Neural crest cell (in vitro differentiated cells): ENCODE results near the gene DRC1. TPM values are rescaled to one million over a fixed set of nuclear protein-coding genes. Genes with fewer than 3 reads are reported as not detected.

ENCODE experiments used
- DNase-seq: peaks from one replicate; pipeline ENCODE4 v3.0.0; 2021; ENCODE audit warnings: low read depth, mixed read lengths, low spot score
- H3K27ac Mint-ChIP-seq: one replicate; pipeline ENCODE4 v1.8.0; 2021; ENCODE audit warnings: mild to moderate bottlenecking, mixed read lengths; ENCODE audit not compliant: unreplicated experiment
- H3K27me3 Mint-ChIP-seq: 2 replicates; pipeline ENCODE4 v1.8.0; 2021; ENCODE audit warnings: low read depth, mild to moderate bottlenecking, mixed read lengths
- H3K36me3 Mint-ChIP-seq: 2 replicates; pipeline ENCODE4 v1.8.0; 2021; ENCODE audit warnings: low read depth, mild to moderate bottlenecking, mixed read lengths
- H3K4me1 Mint-ChIP-seq: 2 replicates; pipeline ENCODE4 v1.8.0; 2021; ENCODE audit warnings: mixed read lengths
- H3K4me3 Mint-ChIP-seq: one replicate; pipeline ENCODE4 v1.8.0; 2021; ENCODE audit warnings: mild to moderate bottlenecking, mixed read lengths
- H3K9me3 Mint-ChIP-seq: 2 replicates; pipeline ENCODE4 v1.8.0; 2021; ENCODE audit warnings: mixed read lengths
- total RNA-seq: library from RNA; stranded (reverse); gene quantifications from 2 replicates; pipeline ENCODE4 v1.2.1, GENCODE V29; 2021
- TF ChIP-seq, protein P1 (sequence below): fragments of 200-600 bp; sonication (generic); conservative IDR thresholded peaks from 2 replicates; pipeline ENCODE4 v1.5.0; 2021; ENCODE audit warnings: antibody characterized with exemption, mild to moderate bottlenecking

DRC1 gene
- total RNA-seq, 1 donor from 2014 or later = 0.30 TPM

DNA sequence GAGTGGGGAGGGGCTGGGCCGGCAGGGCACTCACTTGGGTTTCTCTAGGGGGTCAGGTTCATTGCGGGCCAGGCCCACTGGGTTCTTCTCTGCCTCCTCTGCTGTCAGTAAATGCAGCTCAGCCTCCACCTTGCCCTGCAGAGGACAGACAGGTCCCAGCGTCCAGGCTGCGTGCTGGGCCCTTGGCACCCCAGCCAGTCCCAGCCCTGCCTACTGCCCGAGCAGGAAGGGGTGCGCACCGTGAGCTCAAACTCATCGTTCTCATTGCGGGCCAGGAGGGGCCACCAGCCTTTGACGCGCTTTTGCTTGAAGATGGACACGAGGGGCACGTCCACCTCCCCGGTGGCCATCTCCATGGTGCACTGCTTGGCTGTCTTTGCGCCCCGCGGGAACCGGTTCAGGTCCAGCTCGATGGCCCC lies 58.9 kb downstream of the DRC1 start:
- Mint-ChIP-seq H3K4me1 (peaks cover 18% of the 10 kb centered on the region), H3K9me3 (no peaks in the 10 kb centered on the region), H3K27me3 (no peaks in the 10 kb centered on the region), H3K36me3 (no peaks in the 10 kb centered on the region), H3K4me3 (no peak overlapping the region), H3K27ac (peak overlapping the region; percentile 6)
- no peak for DNase-seq
- TF ChIP-seq, protein P1, sequence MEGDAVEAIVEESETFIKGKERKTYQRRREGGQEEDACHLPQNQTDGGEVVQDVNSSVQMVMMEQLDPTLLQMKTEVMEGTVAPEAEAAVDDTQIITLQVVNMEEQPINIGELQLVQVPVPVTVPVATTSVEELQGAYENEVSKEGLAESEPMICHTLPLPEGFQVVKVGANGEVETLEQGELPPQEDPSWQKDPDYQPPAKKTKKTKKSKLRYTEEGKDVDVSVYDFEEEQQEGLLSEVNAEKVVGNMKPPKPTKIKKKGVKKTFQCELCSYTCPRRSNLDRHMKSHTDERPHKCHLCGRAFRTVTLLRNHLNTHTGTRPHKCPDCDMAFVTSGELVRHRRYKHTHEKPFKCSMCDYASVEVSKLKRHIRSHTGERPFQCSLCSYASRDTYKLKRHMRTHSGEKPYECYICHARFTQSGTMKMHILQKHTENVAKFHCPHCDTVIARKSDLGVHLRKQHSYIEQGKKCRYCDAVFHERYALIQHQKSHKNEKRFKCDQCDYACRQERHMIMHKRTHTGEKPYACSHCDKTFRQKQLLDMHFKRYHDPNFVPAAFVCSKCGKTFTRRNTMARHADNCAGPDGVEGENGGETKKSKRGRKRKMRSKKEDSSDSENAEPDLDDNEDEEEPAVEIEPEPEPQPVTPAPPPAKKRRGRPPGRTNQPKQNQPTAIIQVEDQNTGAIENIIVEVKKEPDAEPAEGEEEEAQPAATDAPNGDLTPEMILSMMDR = no peak

DNA sequence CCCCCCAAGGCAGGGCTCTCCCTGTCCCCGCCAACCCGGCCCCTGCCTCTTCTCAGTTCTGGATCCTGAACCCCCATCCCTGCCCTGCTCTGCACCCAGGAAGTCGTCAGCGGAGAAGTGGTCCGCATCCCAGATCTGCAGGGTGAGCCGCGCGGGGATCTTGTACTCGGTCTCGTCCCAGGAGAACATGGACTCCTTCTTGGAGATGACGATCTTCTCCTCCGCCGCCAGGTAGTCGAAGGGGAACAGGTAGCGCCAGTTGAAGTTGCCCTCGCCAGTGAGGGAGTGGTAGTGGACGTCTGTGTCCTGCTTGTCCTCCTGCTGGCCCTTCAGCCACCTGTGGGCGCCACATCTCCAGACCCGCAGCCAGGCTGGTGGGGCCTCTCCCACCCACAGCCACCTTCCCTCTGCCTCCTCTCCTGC lies 59.9 kb downstream of the DRC1 start:
- H3K9me3 Mint-ChIP-seq = no peaks in the 10 kb centered on the region
- no peak for DNase-seq
- no peaks in the 10 kb centered on the region for H3K27me3 Mint-ChIP-seq
- peaks cover 12% of the 10 kb centered on the region for H3K4me1 Mint-ChIP-seq
- no peak overlapping the region for H3K27ac Mint-ChIP-seq
- TF ChIP-seq, protein P1 = no peak
- no peaks in the 10 kb centered on the region for H3K36me3 Mint-ChIP-seq
- H3K4me3 Mint-ChIP-seq = no peak overlapping the region

DNA sequence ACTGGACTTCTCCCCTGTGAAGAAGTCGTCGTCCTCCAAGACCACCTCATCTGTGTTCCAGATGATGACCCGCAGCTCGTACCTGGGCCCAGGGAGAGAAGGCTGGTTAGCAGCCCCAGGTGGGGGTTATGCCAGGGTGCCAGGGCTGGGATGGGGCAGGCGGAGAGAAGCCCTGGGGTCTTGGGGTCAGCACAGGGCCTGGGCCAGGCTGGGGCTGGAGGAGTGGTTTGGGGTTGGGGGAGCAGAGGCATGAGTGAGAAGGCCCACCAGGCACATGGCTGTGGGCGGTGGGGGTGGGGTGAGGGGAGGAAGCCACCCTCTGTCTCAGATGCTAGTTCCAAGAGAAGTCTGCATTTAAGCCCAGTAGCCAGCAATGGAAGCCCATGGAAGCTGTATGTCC lies 60.4 kb downstream of the DRC1 start:
- TF ChIP-seq, protein P1 = no peak
- no peak for DNase-seq
- peaks cover 8% of the 10 kb centered on the region for H3K4me1 Mint-ChIP-seq
- H3K9me3 Mint-ChIP-seq = no peaks in the 10 kb centered on the region
- no peaks in the 10 kb centered on the region for H3K27me3 Mint-ChIP-seq
- H3K4me3 Mint-ChIP-seq = no peak overlapping the region
- no peak overlapping the region for H3K27ac Mint-ChIP-seq
- H3K36me3 Mint-ChIP-seq = no peaks in the 10 kb centered on the region

DNA sequence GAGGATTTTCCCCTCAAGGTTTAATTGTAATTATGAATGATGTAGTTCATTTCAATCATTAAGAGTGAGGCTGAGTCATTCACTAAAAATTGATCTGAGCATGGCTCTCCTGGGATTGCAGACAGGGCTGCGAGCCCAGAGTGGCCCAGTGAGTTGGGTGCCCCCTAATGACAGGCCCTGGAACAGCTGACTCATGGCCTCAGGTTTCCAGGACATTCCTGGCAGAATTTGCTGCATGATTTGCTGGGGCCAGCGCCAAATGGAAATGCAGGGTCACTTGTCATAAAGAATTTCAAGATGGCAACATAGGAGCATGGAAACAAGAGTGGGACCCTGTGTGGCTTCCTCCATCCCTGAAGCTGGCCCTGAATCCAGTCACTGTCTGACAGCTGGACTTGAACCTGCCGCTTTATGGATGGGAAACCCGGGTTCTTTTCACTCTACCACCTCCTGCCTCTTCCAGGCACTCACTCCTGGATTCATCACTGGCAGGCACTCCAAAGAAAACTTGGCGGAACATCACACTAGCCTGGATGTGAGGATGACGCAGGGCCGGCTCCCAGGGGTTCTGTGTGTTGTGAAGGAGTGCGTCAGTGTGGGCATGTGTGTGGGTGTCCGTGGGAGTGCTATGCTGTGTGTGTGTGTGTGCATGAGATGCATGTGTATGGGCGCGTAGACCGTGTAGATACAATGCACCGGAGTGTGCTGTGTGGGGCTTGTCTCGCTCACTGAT lies 61.0 kb downstream of the DRC1 start:
- Mint-ChIP-seq H3K9me3 (no peaks in the 10 kb centered on the region), H3K27me3 (no peaks in the 10 kb centered on the region), H3K27ac (peak overlapping the region; percentile 29), H3K4me3 (no peak overlapping the region), H3K36me3 (no peaks in the 10 kb centered on the region), H3K4me1 (peaks cover 4% of the 10 kb centered on the region)
- peak; percentile 43 for DNase-seq
- TF ChIP-seq, protein P1 = peak; percentile 59

DNA sequence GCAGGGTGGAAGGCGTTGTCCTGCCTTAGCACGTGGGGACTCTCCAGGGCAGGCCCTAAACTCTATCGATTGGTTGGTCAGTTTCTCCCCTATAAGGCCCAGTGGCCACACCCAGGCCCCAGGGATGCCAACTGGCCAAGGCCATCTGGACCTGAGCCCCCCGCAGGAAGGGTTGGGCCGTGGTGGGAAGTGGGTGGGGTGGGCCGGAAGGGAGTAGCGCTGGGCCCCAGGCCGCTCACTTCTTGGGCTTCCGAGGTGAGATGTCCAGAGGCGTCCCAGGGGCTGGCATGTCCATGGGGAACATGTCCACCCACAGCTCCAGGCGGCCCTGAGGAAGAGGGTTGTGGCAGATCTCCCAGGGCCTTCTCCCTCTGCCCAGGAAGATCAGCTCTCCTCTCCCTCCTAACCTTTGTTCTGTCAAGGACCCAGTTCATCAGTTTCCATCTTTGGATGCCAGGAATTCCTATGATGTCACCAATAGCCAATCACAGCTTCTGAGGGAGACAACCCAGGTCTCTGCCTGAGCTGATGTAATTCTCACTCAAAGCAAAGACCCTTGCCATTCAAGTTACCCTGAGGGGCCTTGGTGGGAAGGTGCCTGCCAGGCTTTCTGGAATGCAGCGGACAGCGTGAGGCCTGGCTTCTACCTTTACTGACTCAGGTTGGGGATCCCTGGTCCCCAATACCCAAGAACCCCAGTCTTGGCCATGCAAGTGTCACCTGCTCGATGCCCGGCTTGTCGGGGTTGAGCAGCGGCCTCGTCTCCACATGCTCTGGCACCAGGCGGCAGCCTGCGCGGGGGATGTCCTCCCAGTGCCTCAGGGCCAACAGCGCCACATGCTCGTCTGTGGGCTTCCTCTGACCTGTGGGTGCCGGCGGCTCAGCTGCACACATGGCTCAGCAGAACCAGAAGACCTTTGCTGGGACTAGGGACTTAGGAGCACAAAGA lies 61.8 kb downstream of the DRC1 start:
- Mint-ChIP-seq H3K4me1 (peaks cover 4% of the 10 kb centered on the region), H3K4me3 (no peak overlapping the region), H3K27me3 (no peaks in the 10 kb centered on the region), H3K9me3 (no peaks in the 10 kb centered on the region), H3K27ac (peak overlapping the region; percentile 29), H3K36me3 (no peaks in the 10 kb centered on the region)
- TF ChIP-seq, protein P1 = no peak
- DNase-seq = no peak
